Measurements from ENCODE around the gene ITGB6.

DNA sequence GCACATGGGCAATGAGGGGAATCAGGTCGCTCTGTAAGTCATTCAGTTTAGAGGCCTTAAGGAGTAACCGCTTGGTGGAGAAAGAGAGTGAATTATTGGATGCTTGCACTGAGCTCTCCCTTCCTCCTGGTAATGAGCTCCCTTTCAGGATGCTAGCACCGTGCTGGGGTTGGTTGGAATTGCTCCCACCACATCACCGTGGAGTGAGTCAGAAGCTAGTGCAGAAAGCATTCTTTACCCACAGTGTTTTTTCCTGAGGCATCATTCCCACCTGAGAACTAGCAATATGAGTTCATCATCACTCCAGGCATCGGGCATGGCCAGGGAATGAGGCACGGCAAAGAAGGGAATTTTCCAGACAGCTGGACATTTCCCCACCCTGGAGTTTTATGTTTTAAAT is 57.6 kb downstream of the ITGB6 start:
- no peak for TF ChIP-seq ZBTB7A (IDR thresholded peaks at IDR 0.05; ENCODE audit: low read depth)
- TF ChIP-seq, protein P1, sequence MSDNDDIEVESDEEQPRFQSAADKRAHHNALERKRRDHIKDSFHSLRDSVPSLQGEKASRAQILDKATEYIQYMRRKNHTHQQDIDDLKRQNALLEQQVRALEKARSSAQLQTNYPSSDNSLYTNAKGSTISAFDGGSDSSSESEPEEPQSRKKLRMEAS (IDR thresholded peaks at IDR 0.05) = no peak
- no peak for TF ChIP-seq EP300 (IDR thresholded peaks at IDR 0.05; ENCODE audit: borderline replicate concordance)
- no peak for TF ChIP-seq RAD21 (IDR thresholded peaks at IDR 0.05; ENCODE audit: low read depth)
- TF ChIP-seq NFIC (IDR thresholded peaks at IDR 0.05) = no peak
- TF ChIP-seq, protein P2, sequence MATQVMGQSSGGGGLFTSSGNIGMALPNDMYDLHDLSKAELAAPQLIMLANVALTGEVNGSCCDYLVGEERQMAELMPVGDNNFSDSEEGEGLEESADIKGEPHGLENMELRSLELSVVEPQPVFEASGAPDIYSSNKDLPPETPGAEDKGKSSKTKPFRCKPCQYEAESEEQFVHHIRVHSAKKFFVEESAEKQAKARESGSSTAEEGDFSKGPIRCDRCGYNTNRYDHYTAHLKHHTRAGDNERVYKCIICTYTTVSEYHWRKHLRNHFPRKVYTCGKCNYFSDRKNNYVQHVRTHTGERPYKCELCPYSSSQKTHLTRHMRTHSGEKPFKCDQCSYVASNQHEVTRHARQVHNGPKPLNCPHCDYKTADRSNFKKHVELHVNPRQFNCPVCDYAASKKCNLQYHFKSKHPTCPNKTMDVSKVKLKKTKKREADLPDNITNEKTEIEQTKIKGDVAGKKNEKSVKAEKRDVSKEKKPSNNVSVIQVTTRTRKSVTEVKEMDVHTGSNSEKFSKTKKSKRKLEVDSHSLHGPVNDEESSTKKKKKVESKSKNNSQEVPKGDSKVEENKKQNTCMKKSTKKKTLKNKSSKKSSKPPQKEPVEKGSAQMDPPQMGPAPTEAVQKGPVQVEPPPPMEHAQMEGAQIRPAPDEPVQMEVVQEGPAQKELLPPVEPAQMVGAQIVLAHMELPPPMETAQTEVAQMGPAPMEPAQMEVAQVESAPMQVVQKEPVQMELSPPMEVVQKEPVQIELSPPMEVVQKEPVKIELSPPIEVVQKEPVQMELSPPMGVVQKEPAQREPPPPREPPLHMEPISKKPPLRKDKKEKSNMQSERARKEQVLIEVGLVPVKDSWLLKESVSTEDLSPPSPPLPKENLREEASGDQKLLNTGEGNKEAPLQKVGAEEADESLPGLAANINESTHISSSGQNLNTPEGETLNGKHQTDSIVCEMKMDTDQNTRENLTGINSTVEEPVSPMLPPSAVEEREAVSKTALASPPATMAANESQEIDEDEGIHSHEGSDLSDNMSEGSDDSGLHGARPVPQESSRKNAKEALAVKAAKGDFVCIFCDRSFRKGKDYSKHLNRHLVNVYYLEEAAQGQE (IDR thresholded peaks at IDR 0.05; ENCODE audit: low read depth) = no peak
- no peak for TF ChIP-seq YY1 (IDR thresholded peaks at IDR 0.05; ENCODE audit: low read depth)
- no peak for TF ChIP-seq EGR1 (IDR thresholded peaks at IDR 0.05)
- no peak for TF ChIP-seq CREB1 (IDR thresholded peaks at IDR 0.05; ENCODE audit: low read depth)
- TF ChIP-seq, protein P3, sequence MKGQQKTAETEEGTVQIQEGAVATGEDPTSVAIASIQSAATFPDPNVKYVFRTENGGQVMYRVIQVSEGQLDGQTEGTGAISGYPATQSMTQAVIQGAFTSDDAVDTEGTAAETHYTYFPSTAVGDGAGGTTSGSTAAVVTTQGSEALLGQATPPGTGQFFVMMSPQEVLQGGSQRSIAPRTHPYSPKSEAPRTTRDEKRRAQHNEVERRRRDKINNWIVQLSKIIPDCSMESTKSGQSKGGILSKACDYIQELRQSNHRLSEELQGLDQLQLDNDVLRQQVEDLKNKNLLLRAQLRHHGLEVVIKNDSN (IDR thresholded peaks at IDR 0.05) = no peak
- no peak for TF ChIP-seq TAF1 (IDR thresholded peaks at IDR 0.05; ENCODE audit: low read depth)
